Kidney epithelial cell (primary cell): ENCODE results near the gene PEX7. TPM values are rescaled to one million over a fixed set of nuclear protein-coding genes. Genes with fewer than 3 reads are reported as not detected.
"Not testable (repeated sequence)": the region's sequence is repeated elsewhere in the genome, so short reads cannot be mapped to it uniquely, and the experiment has no call there.

Source experiments
- DNase-seq: peaks from one replicate; pipeline ENCODE4 v3.0.0-alpha.2; 2010; ENCODE audit warnings: low read depth
- H3K27me3 ChIP-seq: 2 replicates; pipeline ENCODE4 v1.6.0; 2011; ENCODE audit warnings: low read length; ENCODE audit not compliant: control insufficient read depth, insufficient read depth
- H3K36me3 ChIP-seq: 2 replicates; pipeline ENCODE4 v1.5.1; 2011; ENCODE audit warnings: low read length; ENCODE audit not compliant: control insufficient read depth, insufficient read depth
- H3K4me3 ChIP-seq: 2 replicates; pipeline ENCODE4 v1.5.1; 2011; ENCODE audit warnings: low read depth, mild to moderate bottlenecking, control low read depth, low read length
- CTCF ChIP-seq: IDR thresholded peaks from 2 replicates; pipeline ENCODE4 v1.5.1; 2011; ENCODE audit warnings: mild to moderate bottlenecking, moderate library complexity, low read length, control low read depth, inconsistent platforms; ENCODE audit not compliant: insufficient read depth, poor library complexity, severe bottlenecking
- total RNA-seq: library from RNA; depleted of rRNA; stranded (reverse); fragments of >200 nt; gene quantifications from 2 replicates; pipeline ENCODE4 v1.2.3, GENCODE V29; 2015

PEX7 gene
- total RNA-seq, 1 donor from 2014 or later, result 17.8 TPM

- DNase-seq, result no peak
- H3K36me3 ChIP-seq, result peaks cover 2% of the 10 kb centered on the region
- no peaks in the 10 kb centered on the region for H3K27me3 ChIP-seq
- H3K4me3 ChIP-seq, result no peak overlapping the region
- no peak for TF ChIP-seq CTCF
Observed at GRCh38 chr6:136840276-136841001, 18.0 kb downstream of the PEX7 start.

GRCh38 chr6:136843210-136843609 lies 20.8 kb downstream of the PEX7 start:
- TF ChIP-seq CTCF, result no peak
- H3K4me3 ChIP-seq, result no peak overlapping the region

GRCh38 chr6:136846046-136846445 lies 23.7 kb downstream of the PEX7 start:
- Histone ChIP-seq H3K36me3 (peaks cover 2% of the 10 kb centered on the region), H3K4me3 (no peak overlapping the region), H3K27me3 (no peaks in the 10 kb centered on the region)
- peak; percentile 60 for TF ChIP-seq CTCF
- no peak for DNase-seq

More at GRCh38 chr6:136843210-136843609, 20.8 kb downstream of the PEX7 start:
- no peak for DNase-seq
- Histone ChIP-seq H3K27me3 (no peaks in the 10 kb centered on the region), H3K36me3 (peaks cover 2% of the 10 kb centered on the region)

- DNase-seq, H3K36me3 ChIP-seq, H3K4me3 ChIP-seq, H3K27me3 ChIP-seq: not testable (repeated sequence)
Observed at GRCh38 chr6:136846477-136846876, 24.1 kb downstream of the PEX7 start.

- not testable (repeated sequence) for H3K36me3 ChIP-seq, H3K27me3 ChIP-seq, DNase-seq, H3K4me3 ChIP-seq
Observed at GRCh38 chr6:136849979-136850563, 27.7 kb downstream of the PEX7 start.

- no peaks in the 10 kb centered on the region for H3K27me3 ChIP-seq
- no peak for TF ChIP-seq CTCF
Observed at GRCh38 chr6:136859430-136859829, 37.0 kb downstream of the PEX7 start.

GRCh38 chr6:136860043-136860442 lies 37.7 kb downstream of the PEX7 start:
- no peak for TF ChIP-seq CTCF
- Histone ChIP-seq H3K4me3 (no peak overlapping the region), H3K36me3 (no peaks in the 10 kb centered on the region), H3K27me3 (no peaks in the 10 kb centered on the region)
- no peak for DNase-seq

More at GRCh38 chr6:136859430-136859829, 37.0 kb downstream of the PEX7 start:
- no peak overlapping the region for H3K4me3 ChIP-seq
- no peaks in the 10 kb centered on the region for H3K36me3 ChIP-seq
- DNase-seq, result no peak
